Mesenteric fat pad (tissue), 1 donor: ENCODE results near the gene PSMB9. TPM values are rescaled to one million over a fixed set of nuclear protein-coding genes. Genes with fewer than 3 reads are reported as not detected.
A peak's percentile ranks its signal among the peaks of the same experiment; 100 is the strongest.
"Not testable (repeated sequence)": the region's sequence is repeated elsewhere in the genome, so short reads cannot be mapped to it uniquely, and the experiment has no call there.

Experiments used
- DNase-seq: peaks from one replicate; pipeline ENCODE4 v3.0.0-alpha.2; 2020; ENCODE audit warnings: low spot score
- long read RNA-seq: library from polyadenylated mRNA; unstranded; transcript quantifications from one replicate; pipeline ENCODE4 v2.0.0, GENCODE V29; 2020
- total RNA-seq: library from RNA; stranded (reverse); fragmentation: NEBNext Ultra II Directional; extraction: Animal tissue kit (Norgen Biotek cat#: 25700); gene quantifications from one replicate; pipeline ENCODE4 v1.2.1, GENCODE V29; 2021
- donor health status: DM: yes; HTN: yes; CAD: no.

The PSMB9 gene
- total RNA-seq, result 28.9 TPM
- long read RNA-seq, transcript PSMB9-207 (6 exons, 782 nt), result major isoform, 15 of 24 reads
- long read RNA-seq, partial matches to known transcripts, result 3 of 24 reads
- long read RNA-seq, other reads (novel, unspliced or antisense), result 5 of 24 reads

- DNase-seq, result peak; percentile 98
These were observed at the start of gene PSMB9, which contains the start of gene TAP1 for GRCh38 chr6:32853541-32854375. TSS of gene PSMB9 (plus strand) at chr6:32854192. CDS start at chr6:32854230, 38 bp downstream. TSS of gene TAP1 (minus strand) at chr6:32853704. CDS start at chr6:32853636, 68 bp downstream.

GRCh38 chr6:32805404-32805803 is 48.6 kb upstream of the PSMB9 start:
- not testable (repeated sequence) for DNase-seq

- DNase-seq, result no peak
These were observed 46.9 kb upstream of the PSMB9 start for GRCh38 chr6:32807020-32807580.

GRCh38 chr6:32809171-32809570 is 44.8 kb upstream of the PSMB9 start:
- DNase-seq, result no peak

- DNase-seq, result no peak
These were observed 39.8 kb upstream of the PSMB9 start for GRCh38 chr6:32814145-32814544.

- DNase-seq, result no peak
These were observed 38.9 kb upstream of the PSMB9 start for GRCh38 chr6:32815115-32815514.

- DNase-seq, result no peak
These were observed 38.0 kb upstream of the PSMB9 start for GRCh38 chr6:32815996-32816395.

- DNase-seq, result no peak
These were observed 37.2 kb upstream of the PSMB9 start, which contains the start of gene HLA-DOB for GRCh38 chr6:32816746-32817204. TSS of gene HLA-DOB (minus strand) at chr6:32817002. CDS start at chr6:32816951, 51 bp downstream.

GRCh38 chr6:32818867-32819266 is 35.1 kb upstream of the PSMB9 start:
- DNase-seq, result no peak

GRCh38 chr6:32819729-32820128 is 34.3 kb upstream of the PSMB9 start:
- no peak for DNase-seq

GRCh38 chr6:32825966-32826365 is 28.0 kb upstream of the PSMB9 start:
- DNase-seq, result no peak

GRCh38 chr6:32827025-32827424 is 27.0 kb upstream of the PSMB9 start:
- DNase-seq, result no peak

GRCh38 chr6:32829495-32829894 is 24.5 kb upstream of the PSMB9 start:
- no peak for DNase-seq

- DNase-seq, result no peak
These were observed 24.0 kb upstream of the PSMB9 start for GRCh38 chr6:32830017-32830416.

- no peak for DNase-seq
These were observed 23.1 kb upstream of the PSMB9 start for GRCh38 chr6:32830936-32831335.

- no peak for DNase-seq
These were observed 21.5 kb upstream of the PSMB9 start for GRCh38 chr6:32832535-32832934.

GRCh38 chr6:32833664-32834063 is 20.3 kb upstream of the PSMB9 start:
- no peak for DNase-seq

GRCh38 chr6:32835167-32835893 is 18.7 kb upstream of the PSMB9 start:
- no peak for DNase-seq

GRCh38 chr6:32836873-32837272 is 17.1 kb upstream of the PSMB9 start:
- DNase-seq, result no peak

- DNase-seq, result no peak
These were observed 16.3 kb upstream of the PSMB9 start for GRCh38 chr6:32837651-32838113.
